Caco-2 (cell line): Measurements from ENCODE around the gene ABHD17C. TPM values are rescaled to one million over a fixed set of nuclear protein-coding genes. Genes with fewer than 3 reads are reported as not detected.

Source experiments
- BruUV-seq: library from RNA; stranded (reverse); fragments of 400-500 nt; replicated peaks from 2 replicates; lab custom pipeline; 2021; lab: Mats Ljungman, UMichigan
- CTCF ChIA-PET: fragments of 300-600 bp; sonication (Branson Sonifier 250); formaldehyde crosslinking; loops from one replicate; lab custom pipeline; 2022; ENCODE audit warnings: antibody characterized with exemption; lab: Charles Lee
- POLR2A ChIA-PET: fragments of 300-600 bp; sonication (Branson Sonifier 250); formaldehyde crosslinking; loops from one replicate; lab custom pipeline; 2022; ENCODE audit warnings: antibody characterized with exemption; lab: Charles Lee
- DNase-seq, 2 experiments: peaks; one replicate each; pipeline versions ENCODE4 v3.0.0 to v3.0.0-alpha.2; 2020 to 2022
- H3K27me3 ChIP-seq: replicated peaks from 2 replicates; pipeline ENCODE4 v1.6.0; 2011; ENCODE audit warnings: low read length; ENCODE audit not compliant: control insufficient read depth, insufficient read depth
- H3K36me3 ChIP-seq: 2 replicates; pipeline ENCODE4 v1.5.1; 2011; ENCODE audit warnings: low read length; ENCODE audit not compliant: control insufficient read depth, insufficient read depth
- H3K4me1 ChIP-seq: fragments of 250-450 bp; sonication (Bioruptor Pico); 2 replicates; pipeline ENCODE4 v1.5.1; 2020; ENCODE audit warnings: mild to moderate bottlenecking
- H3K4me3 ChIP-seq: 2 replicates; pipeline ENCODE4 v1.5.1; 2011; ENCODE audit warnings: low read depth, mild to moderate bottlenecking, control low read depth, low read length
- H3K9me3 ChIP-seq: fragments of 250-450 bp; sonication (Bioruptor Pico); 2 replicates; pipeline ENCODE4 v1.5.1; 2020; ENCODE audit warnings: mild to moderate bottlenecking, moderate library complexity
- H3K27ac Mint-ChIP-seq: one replicate; pipeline ENCODE4 v1.8.0; 2022; ENCODE audit warnings: mixed read lengths; ENCODE audit not compliant: unreplicated experiment
- H3K27me3 Mint-ChIP-seq: one replicate; pipeline ENCODE4 v1.8.0; 2022; ENCODE audit warnings: mixed read lengths; ENCODE audit not compliant: insufficient read depth, unreplicated experiment
- H3K36me3 Mint-ChIP-seq: one replicate; pipeline ENCODE4 v1.8.0; 2022; ENCODE audit warnings: mild to moderate bottlenecking, mixed read lengths; ENCODE audit not compliant: insufficient read depth, unreplicated experiment
- H3K4me1 Mint-ChIP-seq: one replicate; pipeline ENCODE4 v1.8.0; 2022; ENCODE audit warnings: low read depth, mixed read lengths; ENCODE audit not compliant: unreplicated experiment
- H3K4me3 Mint-ChIP-seq: one replicate; pipeline ENCODE4 v1.8.0; 2022; ENCODE audit warnings: mild to moderate bottlenecking, moderate library complexity, mixed read lengths; ENCODE audit not compliant: unreplicated experiment
- H3K9me3 Mint-ChIP-seq: one replicate; pipeline ENCODE4 v1.8.0; 2022; ENCODE audit warnings: mixed read lengths; ENCODE audit not compliant: unreplicated experiment
- intact Hi-C: fragments of 100-400 bp; cut with micrococcal nuclease; formaldehyde crosslinking; loops from one replicate; pipeline ENCODE4 v1.10.0; 2022; ENCODE audit not compliant: unreplicated experiment
- total RNA-seq: library from RNA; stranded (reverse); gene quantifications from 2 replicates; pipeline ENCODE4 v1.2.3, GENCODE V29; 2022
- TF ChIP-seq, protein P1 (sequence below), 2 experiments: fragments of 200-600 bp in 1 of 2; IDR thresholded peaks; 1 replicate in 1 of 2; 2 replicates in 1 of 2; pipeline versions ENCODE4 v1.5.1 to v1.8.0; 2011 to 2022; ENCODE audit warnings: antibody characterized with exemption in 1 of 2, control low read depth in 1 of 2, inconsistent platforms in 1 of 2, low read depth in 1 of 2, low read length in 1 of 2, mild to moderate bottlenecking in 1 of 2, moderate library complexity in 1 of 2; ENCODE audit not compliant: insufficient read depth in 1 of 2, severe bottlenecking in 1 of 2, unreplicated experiment in 1 of 2

The ABHD17C gene
- total RNA-seq, 1 experiment from 2014 or later, result 25.0 TPM

DNA sequence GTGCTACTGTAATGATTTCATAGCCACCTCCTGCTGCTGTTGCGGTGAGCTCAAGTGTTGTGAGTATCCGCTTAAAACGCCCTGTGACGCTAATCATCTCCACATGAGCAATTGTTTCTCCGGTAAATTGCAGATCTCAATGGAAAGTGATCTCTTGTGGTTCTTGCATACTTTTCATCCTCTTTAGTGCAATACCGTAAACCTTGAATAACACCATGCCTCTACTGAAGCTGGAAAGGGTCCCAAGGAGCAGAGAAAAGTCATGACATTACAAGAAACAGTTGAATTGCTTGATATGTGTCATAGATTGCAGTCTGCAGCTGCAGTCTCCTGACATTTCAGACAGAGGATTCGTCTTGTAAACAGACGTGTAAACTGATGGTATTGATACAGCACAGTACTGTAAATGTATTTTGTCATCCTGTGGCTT lies 78.0 kb downstream of the ABHD17C start:
- TF ChIP-seq, protein P1, sequence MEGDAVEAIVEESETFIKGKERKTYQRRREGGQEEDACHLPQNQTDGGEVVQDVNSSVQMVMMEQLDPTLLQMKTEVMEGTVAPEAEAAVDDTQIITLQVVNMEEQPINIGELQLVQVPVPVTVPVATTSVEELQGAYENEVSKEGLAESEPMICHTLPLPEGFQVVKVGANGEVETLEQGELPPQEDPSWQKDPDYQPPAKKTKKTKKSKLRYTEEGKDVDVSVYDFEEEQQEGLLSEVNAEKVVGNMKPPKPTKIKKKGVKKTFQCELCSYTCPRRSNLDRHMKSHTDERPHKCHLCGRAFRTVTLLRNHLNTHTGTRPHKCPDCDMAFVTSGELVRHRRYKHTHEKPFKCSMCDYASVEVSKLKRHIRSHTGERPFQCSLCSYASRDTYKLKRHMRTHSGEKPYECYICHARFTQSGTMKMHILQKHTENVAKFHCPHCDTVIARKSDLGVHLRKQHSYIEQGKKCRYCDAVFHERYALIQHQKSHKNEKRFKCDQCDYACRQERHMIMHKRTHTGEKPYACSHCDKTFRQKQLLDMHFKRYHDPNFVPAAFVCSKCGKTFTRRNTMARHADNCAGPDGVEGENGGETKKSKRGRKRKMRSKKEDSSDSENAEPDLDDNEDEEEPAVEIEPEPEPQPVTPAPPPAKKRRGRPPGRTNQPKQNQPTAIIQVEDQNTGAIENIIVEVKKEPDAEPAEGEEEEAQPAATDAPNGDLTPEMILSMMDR (IDR thresholded peaks at IDR 0.05; ENCODE audit: insufficient read depth in 1 of 2, low read depth in 1 of 2, low read length in 1 of 2, severe bottlenecking in 1 of 2, unreplicated experiment in 1 of 2), result no peak
- CTCF ChIA-PET, result interaction anchor here (1.5 kb wide), 1 partner anchor 205 kb away, joined by 5 read pairs; no protein-coding TSS in a partner anchor
- Histone ChIP-seq H3K27me3 (no peaks in the 10 kb centered on the region), H3K9me3 (no peaks in the 10 kb centered on the region), H3K4me1 (no peaks in the 10 kb centered on the region), H3K4me3 (no peak overlapping the region), H3K36me3 (no peaks in the 10 kb centered on the region)
- intact Hi-C loops, result no loop called here
- no peaks in the 10 kb centered on the region for H3K36me3 Mint-ChIP-seq
- H3K4me1 Mint-ChIP-seq, result no peaks in the 10 kb centered on the region
- POLR2A ChIA-PET, result no interaction called here
- no peaks in the 10 kb centered on the region for H3K27me3 Mint-ChIP-seq
- BruUV-seq, result no TSS peak
- H3K9me3 Mint-ChIP-seq, result no peaks in the 10 kb centered on the region
- H3K4me3 Mint-ChIP-seq, result no peak overlapping the region
- no peak for DNase-seq
- no peak overlapping the region for H3K27ac Mint-ChIP-seq

DNA sequence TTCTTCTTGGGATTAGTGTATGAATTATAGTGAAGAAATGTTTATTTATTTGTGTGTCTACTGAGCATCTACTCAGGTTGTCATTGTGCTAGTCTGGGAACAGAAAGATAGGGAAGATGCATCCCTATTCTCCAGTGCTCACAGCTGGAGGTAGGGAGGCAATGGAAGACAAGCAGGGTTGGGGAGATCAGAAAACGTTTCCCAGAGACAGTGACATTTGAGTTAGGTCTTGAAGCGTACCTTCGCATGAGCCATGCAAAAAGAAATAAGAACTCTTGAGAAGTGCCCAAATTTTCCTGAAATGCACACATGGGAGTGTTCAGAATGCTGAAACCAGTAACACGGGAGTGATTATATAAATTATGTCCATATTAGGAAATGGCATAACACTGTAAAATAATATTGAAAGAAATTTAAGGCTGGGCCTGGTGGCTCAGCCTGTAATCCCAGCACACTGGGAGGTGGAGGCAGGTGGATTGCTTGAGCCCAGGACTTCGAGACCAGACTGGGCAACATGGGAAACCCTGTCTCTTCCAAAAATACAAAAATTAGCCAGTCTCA lies 78.8 kb downstream of the ABHD17C start:
- intact Hi-C loops, result no loop called here
- H3K9me3 Mint-ChIP-seq, result no peaks in the 10 kb centered on the region
- H3K4me1 ChIP-seq, result no peaks in the 10 kb centered on the region
- no peak for DNase-seq
- H3K27ac Mint-ChIP-seq, result no peak overlapping the region
- H3K4me3 ChIP-seq, result no peak overlapping the region
- BruUV-seq, result no TSS peak
- H3K27me3 ChIP-seq, result no peaks in the 10 kb centered on the region
- no peaks in the 10 kb centered on the region for H3K36me3 Mint-ChIP-seq
- H3K27me3 Mint-ChIP-seq, result no peaks in the 10 kb centered on the region
- H3K4me1 Mint-ChIP-seq, result no peaks in the 10 kb centered on the region
- POLR2A ChIA-PET, result no interaction called here
- H3K36me3 ChIP-seq, result no peaks in the 10 kb centered on the region
- H3K9me3 ChIP-seq, result no peaks in the 10 kb centered on the region
- TF ChIP-seq, protein P1 (IDR thresholded peaks at IDR 0.05; ENCODE audit: insufficient read depth in 1 of 2, low read depth in 1 of 2, low read length in 1 of 2, severe bottlenecking in 1 of 2, unreplicated experiment in 1 of 2), result no peak
- H3K4me3 Mint-ChIP-seq, result no peak overlapping the region
- CTCF ChIA-PET, result no interaction called here

DNA sequence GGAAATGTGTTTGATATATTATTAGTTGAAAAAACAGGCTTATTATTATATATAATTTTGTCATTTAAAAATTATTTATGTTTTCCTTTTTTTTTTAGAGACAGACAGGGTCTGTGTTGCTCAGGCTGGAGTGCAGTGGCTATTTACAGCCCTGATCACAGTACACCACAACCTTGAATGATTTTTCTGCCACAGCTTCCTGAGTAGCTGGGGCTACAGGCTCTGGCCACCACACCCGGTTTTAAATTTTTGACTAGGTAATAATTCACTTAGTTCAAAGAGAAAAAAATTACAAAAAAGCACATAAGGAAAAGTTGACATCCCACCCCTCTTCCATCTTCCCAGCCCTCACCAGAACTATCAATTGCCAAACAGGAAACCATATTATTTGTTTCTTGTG lies 79.4 kb downstream of the ABHD17C start:
- Histone ChIP-seq H3K36me3 (no peaks in the 10 kb centered on the region), H3K4me3 (no peak overlapping the region), H3K9me3 (no peaks in the 10 kb centered on the region), H3K27me3 (no peaks in the 10 kb centered on the region; the same call in 1 of the 2 replicates), H3K4me1 (no peaks in the 10 kb centered on the region)
- no peaks in the 10 kb centered on the region for H3K9me3 Mint-ChIP-seq
- no peaks in the 10 kb centered on the region for H3K4me1 Mint-ChIP-seq
- ChIA-PET CTCF (no interaction called here), POLR2A (no interaction called here)
- peaks cover under 1% of the 10 kb centered on the region for H3K27me3 Mint-ChIP-seq
- no TSS peak for BruUV-seq
- DNase-seq, result no peak
- H3K4me3 Mint-ChIP-seq, result no peak overlapping the region
- TF ChIP-seq, protein P1 (IDR thresholded peaks at IDR 0.05; ENCODE audit: insufficient read depth in 1 of 2, low read depth in 1 of 2, low read length in 1 of 2, severe bottlenecking in 1 of 2, unreplicated experiment in 1 of 2), result no peak
- intact Hi-C loops, result no loop called here
- no peak overlapping the region for H3K27ac Mint-ChIP-seq
- no peaks in the 10 kb centered on the region for H3K36me3 Mint-ChIP-seq
